ENCODE data around the gene NOX3.
"Not testable (repeated sequence)": the region's sequence is repeated elsewhere in the genome, so short reads cannot be mapped to it uniquely, and the experiment has no call there.

NOX3 gene

DNA sequence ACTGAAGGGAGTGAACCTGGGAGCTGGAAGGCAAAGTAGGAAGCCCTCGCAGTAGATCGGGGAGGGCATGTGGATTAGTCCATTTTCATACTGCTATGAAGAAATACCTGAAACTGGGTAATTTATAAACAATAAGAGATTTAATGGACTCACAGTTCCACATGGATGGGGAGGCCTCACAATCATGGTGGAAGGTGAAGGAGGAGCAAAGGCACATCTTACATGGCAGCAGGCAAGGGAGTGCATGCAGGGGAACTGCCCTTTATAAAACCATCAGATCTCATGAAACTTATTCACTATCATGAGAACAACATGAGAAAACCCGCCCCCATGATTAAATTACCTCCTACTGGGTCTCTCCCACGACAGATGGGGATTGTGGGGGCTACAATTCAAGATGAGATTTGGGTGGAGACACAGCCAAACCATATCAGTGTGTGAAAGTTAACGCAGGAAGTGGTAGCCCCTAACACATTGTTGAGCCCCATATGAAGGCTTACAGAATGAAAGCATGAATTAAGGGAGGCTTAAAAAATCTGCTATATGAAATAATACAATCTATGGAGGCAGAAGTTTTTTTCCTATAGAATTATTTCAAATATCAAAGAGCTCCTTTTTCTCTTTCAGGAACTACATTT is 15.5 kb upstream of the NOX3 start:
- DNase-seq (ENCODE audit: low read depth, low spot score): not testable (repeated sequence)

DNA sequence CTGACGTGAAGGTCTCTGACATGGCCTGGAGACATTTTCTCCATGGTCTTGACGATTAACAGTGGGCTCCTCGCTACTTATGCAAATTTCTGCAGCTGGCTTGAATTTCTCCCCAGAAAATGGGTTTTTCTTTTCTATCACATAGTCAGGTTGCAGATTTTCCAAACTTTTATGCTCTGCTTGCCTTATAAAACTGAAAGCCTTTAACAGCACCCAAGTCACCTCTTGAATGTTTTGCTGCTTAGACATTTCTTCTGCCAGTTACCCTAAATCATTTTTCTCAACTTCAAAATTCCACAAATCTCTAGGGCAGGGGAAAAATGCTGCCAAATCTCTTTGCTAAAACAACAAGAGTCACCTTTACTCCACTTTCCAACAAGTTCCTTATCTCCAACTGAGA is 12.9 kb upstream of the NOX3 start:
- DNase-seq (ENCODE audit: low read depth, low spot score): not testable (repeated sequence)

DNA sequence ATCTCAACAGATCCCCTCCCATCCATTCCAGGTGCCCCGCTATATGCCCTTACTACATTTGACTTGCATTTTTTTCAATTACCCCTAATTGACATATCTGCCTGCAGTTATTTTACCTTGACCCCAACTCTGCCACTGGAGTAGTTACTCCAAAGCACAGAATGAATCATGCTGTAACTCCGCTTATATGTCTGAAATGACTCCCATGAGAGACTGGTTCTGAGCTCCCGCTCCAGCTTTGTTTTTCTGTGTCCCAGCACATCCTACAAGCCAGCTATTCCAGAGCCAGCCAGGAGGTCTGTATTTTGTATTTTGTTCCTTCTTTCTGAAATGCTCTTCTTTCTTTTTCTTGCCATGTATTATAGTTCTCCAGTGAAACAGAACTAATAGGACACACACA is 10.9 kb upstream of the NOX3 start:
- no peak for DNase-seq (ENCODE audit: low read depth, low spot score)

DNA sequence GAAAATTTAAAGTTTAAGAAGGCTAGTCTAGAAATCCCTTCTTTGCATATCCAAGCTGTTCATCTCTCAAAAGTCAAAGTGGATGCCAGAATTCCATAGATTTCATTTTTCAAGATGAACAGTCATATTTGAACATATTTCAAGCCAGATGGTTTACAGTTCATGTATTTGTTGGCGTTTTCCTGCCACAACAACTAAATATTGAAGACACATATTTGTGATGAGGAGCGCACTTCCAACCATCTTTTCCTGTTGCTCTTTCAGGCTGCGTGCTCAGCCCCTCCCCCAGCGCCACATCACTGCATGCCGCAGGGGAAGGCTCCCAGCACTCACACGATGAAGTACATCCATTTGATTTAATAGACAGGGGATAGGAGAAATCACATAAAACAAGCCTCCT is 5.9 kb upstream of the NOX3 start:
- no peak for DNase-seq (ENCODE audit: low read depth, low spot score)

DNA sequence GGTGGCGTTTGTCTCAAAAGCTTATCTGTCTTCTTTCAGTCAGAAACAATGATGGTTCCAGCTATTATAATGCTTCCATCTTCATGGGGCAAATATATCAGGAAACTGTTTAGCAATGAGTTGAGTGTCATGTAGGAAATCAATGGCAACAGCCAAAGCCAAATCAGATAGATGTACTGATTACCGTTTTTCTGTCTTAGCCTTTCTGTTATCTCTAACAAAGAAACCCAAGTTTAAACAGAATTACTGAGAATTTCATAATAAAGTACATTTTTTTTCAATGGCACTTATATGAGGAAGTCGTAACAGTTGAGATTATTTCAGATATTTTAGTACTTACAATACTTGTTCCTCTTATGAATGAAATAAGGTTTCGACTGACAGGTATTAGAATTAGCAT is 1.2 kb downstream of the NOX3 start:
- no peak for DNase-seq (ENCODE audit: low read depth, low spot score)

GRCh38 chr6:155454008-155454407 is 1.6 kb downstream of the NOX3 start:
- DNase-seq (ENCODE audit: low read depth, low spot score): no peak

DNA sequence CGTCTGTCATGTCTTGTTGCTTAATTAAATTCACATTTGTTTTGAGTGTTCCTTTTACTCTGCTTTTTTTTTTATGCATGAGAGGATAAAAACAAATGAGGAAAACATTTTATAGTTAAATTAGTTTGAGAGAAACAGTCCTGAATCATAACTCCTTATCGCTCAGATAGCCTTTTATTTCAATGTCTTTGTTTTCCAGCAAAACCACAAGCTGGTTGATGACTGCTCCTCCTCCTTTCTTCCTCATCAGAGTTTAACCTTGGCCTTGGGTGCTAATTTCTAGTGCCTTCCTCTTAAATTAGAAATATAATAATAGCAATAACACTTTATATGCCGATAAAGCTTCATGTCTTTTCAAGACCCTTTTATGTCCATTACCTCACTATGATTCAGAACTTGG is 3.1 kb downstream of the NOX3 start:
- no peak for DNase-seq (ENCODE audit: low read depth, low spot score)

- not testable (repeated sequence) for DNase-seq (ENCODE audit: low read depth, low spot score)
Measured at GRCh38 chr6:155451530-155451929, 4.1 kb downstream of the NOX3 start.

DNA sequence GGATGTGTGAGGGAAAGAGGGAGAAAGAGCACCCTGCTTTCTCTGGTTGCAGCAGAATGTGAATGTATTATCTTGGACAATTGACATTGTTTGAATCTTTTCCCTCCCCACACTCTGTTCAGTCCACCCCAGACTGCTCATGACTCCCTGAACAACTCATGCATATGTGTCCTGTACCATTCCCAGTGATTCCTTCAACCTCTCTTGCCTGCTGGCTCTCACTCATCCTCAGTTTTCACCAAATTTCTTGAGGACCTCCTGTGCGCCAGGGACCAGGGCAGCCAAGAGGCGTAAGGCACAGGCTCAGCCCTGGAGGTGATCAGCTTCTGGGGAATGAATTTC is 5.4 kb downstream of the NOX3 start:
- no peak for DNase-seq (ENCODE audit: low read depth, low spot score)

DNA sequence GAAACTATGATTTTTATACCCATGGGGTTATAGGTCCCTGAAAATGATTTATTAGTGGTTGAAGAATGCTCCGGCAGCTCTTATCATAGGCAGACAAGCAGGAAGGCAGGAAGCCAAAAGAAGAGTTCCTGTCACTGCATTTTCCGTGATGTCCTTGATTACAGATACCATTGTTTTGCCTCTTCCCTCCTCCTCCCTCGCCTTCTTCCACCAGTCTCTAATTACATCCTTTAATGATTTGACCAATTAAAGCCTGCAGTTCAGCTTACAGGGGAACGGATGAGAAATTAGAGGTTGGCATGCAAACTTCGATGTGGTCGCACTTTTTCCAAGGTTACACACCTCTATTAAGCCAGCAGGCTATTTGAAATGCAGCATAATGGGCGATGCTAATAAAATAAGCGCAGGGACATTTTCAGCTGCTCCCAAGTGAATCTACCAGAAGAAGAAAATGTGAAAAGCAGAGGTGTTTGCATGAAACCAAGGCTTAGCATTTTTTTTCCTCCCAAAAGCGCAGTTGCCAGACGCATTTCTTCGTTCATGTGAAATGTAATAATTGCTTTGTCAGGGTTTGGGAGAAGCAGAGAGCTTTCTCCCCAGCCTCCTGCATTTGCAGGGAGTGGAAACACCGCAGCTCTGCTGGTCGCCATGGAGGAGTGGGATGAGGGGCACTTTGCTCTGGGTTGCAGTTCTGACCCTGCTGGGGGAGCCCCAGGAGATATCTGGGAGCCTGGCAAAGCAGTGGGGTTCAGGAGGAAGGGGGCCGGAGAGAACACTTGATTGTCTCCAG is 6.0 kb downstream of the NOX3 start:
- DNase-seq (ENCODE audit: low read depth, low spot score): no peak

DNA sequence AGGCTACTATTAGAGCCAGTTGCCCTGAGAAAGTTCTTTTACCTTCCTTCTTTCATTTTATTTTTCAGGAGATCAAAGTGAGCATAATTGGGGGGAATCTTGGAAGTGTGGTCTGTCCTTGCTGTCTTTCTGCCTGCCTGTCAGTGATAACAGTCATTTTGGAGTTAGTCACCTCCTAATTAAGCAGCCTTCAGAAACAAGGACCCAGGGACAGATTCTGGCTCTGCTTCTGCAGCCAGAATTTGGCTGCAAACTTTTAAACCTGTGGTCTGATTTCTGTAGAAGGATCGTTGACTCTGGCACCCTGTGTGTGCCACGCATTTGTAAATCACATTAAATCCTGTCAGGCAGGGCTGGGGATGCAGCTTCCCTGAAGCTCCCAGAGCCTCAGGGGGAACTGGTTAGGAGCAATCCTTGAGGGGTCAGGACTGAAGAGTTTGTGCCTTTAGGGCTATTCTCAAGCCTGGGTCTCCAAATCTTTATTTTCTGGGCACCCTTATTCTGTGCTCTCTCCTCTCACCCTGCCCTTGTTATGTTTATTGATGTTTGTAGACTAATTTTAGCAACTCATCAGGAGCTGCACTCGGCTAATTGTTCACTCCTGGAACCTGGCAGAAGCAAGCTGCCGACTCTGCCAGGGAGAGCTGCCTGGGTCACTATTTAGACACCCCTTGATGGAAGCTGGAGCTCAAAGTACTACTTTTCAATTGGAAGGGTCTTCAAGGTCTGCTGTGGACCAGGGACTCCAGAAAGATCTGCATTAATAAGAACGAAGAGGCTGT is 6.8 kb downstream of the NOX3 start:
- DNase-seq (ENCODE audit: low read depth, low spot score): no peak

DNA sequence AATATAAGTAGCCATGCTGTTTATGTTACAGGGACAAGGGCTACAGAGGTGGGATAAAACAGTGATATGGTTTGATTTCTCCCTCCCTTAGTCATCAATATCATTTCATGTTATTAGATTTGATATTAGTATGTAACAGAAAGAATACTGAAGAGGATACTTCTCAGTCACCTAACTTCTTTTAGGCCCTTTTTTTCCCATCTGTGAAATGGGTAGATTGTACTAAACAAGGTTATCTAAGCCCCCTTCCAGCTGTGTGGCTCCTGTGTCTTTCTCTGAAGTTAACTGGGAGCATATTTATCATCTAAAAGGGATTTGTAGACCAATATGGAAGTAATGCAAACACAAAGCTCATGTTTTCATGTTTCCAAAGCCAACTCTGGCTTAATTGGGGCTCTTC is 7.7 kb downstream of the NOX3 start:
- no peak for DNase-seq (ENCODE audit: low read depth, low spot score)

DNA sequence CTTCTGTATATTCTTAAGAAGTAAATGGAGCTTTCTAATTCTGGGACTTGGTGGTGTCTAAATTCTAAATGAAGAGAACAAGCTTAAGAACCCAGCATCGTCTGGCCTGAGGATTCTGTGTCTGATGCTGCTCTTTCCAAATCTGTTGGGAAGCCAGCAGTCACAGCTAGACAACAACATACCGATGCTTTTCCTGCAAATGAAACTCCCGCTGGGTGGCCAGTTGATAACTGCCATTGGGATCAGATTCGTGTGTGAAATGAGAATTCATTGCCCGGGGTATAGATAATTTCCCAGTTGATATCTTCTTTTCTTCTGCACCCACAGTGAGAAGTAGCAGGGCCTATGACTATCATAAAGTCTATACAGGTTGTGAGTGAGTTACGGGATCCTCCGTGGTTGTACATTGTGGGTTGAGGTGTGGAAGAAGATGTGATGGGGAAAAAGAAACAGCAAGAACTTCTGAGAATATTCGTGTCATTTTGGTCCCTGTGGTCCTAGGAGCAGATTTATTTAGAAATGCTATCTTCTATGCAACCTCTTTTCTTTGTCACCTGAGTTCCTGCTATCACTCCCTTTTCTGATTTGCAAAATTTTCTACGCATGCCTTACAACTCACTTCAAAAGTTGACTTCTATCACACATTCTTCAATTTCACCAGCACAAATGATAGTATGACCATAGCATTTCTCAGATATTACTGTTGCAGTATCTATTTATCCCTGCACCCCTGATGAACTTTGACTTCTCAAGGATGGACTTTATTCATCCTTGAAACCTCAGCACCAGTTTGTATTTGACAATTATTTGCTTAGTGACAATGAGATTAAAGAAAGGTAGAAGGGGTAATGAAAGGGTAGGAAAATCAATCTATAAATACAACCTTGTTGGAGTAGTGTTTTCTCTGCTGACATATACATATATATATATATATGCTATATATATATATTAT is 10.4 kb downstream of the NOX3 start:
- DNase-seq (ENCODE audit: low read depth, low spot score): no peak

DNA sequence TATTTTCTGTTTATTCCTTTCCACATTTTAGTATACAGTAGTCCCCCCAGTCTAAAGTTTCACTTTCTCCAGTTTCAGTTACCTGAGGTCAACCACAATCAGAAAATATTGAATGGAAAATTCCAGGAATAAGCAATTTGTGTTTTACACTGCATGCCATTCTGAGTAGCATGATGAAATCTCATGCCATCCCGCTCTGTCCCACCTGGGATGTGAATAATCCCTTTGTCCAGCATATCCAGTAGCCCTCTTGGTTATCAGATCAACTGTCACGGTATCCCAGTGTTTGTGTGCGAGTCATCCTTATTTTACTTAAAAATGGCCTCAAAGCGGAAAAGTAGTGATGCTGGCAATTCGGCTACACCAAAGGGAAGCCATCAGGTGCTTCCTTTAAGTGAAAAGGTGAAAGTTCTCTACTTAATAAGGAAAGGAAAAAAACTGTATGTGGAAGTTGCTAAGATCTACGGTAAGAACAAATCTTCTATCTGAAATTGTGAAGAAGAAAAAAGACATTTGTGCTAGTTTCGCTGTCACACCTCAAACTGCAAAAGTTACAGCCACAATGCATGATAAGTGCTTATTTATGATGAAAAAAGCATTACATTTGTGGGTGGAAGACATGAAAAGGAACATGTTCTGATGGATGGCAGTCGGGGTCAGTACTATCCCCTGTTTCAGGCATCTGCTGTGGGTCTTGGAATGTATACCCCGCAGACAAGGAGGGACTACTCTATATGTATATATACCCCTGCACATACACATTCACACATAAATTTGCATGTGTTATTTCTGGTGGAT is 11.3 kb downstream of the NOX3 start:
- DNase-seq (ENCODE audit: low read depth, low spot score): no peak

DNA sequence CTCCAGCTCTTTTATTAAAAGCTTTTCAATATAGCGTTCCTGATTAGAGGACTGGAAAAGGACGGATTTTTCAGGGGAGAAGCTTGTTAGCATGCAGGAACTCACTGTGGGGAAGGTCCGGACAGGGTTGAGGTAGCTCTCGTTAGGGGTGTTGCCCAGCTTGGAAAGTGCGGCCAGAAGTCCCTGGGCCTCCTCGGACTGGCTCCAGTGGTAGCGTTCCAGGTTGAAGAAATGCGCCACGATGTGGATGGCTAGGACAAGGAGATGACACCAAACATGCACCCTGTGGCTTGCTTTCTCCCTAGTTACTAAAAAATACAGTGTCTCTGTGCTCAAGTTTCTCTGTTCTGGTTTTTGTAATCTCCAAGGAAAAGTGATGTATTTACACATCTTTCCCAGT is 12.5 kb downstream of the NOX3 start:
- DNase-seq (ENCODE audit: low read depth, low spot score): no peak

- DNase-seq (ENCODE audit: low read depth, low spot score): no peak
Measured at GRCh38 chr6:155442562-155442961, 13.1 kb downstream of the NOX3 start.

- DNase-seq (ENCODE audit: low read depth, low spot score): no peak
Measured at GRCh38 chr6:155441112-155441465, 14.6 kb downstream of the NOX3 start.

DNA sequence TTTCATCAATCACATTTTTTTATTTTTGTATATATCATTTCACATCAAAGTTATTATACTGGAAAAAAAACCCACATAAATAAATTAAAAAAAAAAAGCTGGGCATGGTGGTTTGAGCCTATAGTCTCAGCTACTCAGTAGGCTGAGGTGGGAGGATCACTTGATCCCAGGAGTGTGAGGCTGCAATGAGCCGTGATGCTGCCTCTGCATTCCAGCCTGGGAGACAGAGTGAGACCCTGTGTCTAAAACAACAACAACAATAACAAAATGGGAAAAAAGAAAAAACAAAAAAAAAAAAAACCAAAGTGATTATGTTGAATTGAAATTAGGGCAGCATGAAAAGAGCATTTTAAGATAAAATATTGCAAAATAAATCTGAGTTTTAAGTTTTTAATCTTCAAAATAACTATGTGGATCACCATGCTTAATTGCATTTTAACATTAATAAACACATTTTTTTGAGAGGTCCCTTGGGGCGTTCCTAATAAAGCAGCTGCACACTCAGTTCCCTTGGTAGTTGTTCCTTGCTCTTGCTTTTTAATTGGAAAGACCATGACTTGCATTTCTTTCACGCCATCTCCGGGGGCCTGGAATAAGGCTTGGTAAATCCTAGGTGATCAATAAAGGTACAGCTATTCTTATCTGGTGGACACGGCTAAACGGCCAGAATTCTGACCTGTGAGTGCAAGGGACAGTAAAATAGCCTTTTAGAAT is 15.1 kb downstream of the NOX3 start:
- no peak for DNase-seq (ENCODE audit: low read depth, low spot score)

DNA sequence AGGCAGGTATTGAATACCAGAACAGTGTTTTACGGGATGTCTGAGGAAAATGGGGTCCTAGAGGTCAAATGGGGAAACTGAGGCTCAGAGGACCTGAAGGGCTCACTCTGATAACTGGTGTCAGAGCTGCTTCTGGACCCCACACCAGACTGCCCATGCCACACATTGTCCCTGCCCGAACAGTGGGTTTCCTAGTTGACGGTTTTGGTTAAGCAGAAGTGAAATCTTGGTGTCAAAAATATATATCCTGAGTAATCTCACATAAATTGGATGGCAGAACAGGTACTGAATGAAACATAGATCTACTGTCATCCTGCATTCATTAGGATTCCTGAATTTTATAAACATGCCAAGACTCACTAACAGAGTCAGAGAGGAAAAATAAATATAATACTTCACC is 16.3 kb downstream of the NOX3 start:
- DNase-seq (ENCODE audit: low read depth, low spot score): no peak

Measured in smooth muscle cell of the brain vasculature (primary cell).